ENCODE data around the gene KANSL1L.
"Not testable (repeated sequence)": the region's sequence is repeated elsewhere in the genome, so short reads cannot be mapped to it uniquely, and the experiment has no call there.

KANSL1L gene

DNA sequence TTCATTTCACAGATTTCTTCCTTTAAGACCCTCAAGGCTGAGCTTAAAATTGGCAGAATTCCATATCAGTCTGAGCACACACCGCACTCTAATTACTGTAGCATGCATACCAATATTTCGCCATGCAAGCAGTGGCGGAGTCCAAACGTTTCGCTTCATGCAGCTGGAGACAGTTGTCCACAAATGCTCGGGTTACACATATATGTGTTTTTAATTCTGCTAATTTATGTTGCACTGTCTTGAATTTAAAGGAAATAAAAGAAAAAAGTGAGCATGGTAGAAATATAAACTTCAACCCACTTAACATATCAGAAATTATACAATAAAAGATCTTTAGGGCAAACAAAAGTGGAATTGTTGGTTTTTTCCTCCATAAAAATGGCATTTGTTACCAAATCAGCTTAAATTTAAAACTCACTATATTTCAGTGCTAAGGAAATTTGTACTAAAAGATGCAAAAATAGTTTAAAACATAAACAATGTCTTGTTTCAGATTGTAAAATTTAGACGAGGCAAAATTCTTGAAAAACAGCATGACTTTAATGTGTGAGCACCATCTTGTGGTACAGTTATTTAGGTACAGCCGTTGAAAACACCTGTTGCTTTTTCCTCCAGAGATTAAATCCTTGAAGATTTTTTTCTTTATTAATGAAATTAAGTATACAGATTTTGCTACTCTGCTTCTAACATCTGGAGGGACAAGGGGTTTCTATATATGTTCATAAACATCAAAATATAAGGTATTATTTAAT lies 24.1 kb upstream of the KANSL1L start:
- Histone ChIP-seq H3K4me1 (ENCODE audit: control insufficient read depth, insufficient read depth, low read length) (no peaks in the 10 kb centered on the region), H3K27ac (ENCODE audit: low read depth, low read length) (no peak overlapping the region), H3K4me3 (ENCODE audit: low read depth, low read length) (no peak overlapping the region), H3K36me3 (ENCODE audit: control insufficient read depth, insufficient read depth, low read length) (no peaks in the 10 kb centered on the region), H3K27me3 (ENCODE audit: control insufficient read depth, insufficient read depth, low read length) (no peaks in the 10 kb centered on the region), H3K9me3 (ENCODE audit: control insufficient read depth, insufficient read depth, low read length) (no peaks in the 10 kb centered on the region), H3K9ac (ENCODE audit: low read depth, low read length) (no peak overlapping the region)

DNA sequence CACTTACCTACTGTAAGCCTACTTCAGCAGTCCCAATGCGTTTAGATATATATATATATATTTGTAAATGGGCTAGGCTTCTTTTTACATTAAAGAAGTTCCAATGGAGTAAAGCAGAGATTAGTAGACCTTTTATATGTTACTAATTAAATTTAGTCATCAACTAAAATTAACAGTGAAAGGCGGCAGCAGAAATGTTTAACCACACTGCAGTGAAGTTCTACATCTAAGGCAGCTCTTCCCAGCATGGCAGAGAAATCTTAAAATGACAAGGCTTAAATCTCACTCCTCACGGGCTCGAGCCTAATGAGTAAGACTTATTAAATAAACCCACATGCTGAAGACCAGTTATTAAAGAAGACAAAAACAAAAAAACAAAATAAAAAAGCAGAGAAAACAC lies 19.1 kb upstream of the KANSL1L start:
- Histone ChIP-seq H3K27me3 (ENCODE audit: control insufficient read depth, insufficient read depth, low read length) (no peaks in the 10 kb centered on the region), H3K4me1 (ENCODE audit: control insufficient read depth, insufficient read depth, low read length) (no peaks in the 10 kb centered on the region), H3K4me3 (ENCODE audit: low read depth, low read length) (no peak overlapping the region), H3K9ac (ENCODE audit: low read depth, low read length) (no peak overlapping the region), H3K9me3 (ENCODE audit: control insufficient read depth, insufficient read depth, low read length) (no peaks in the 10 kb centered on the region), H3K36me3 (ENCODE audit: control insufficient read depth, insufficient read depth, low read length) (no peaks in the 10 kb centered on the region), H3K27ac (ENCODE audit: low read depth, low read length) (no peak overlapping the region)

DNA sequence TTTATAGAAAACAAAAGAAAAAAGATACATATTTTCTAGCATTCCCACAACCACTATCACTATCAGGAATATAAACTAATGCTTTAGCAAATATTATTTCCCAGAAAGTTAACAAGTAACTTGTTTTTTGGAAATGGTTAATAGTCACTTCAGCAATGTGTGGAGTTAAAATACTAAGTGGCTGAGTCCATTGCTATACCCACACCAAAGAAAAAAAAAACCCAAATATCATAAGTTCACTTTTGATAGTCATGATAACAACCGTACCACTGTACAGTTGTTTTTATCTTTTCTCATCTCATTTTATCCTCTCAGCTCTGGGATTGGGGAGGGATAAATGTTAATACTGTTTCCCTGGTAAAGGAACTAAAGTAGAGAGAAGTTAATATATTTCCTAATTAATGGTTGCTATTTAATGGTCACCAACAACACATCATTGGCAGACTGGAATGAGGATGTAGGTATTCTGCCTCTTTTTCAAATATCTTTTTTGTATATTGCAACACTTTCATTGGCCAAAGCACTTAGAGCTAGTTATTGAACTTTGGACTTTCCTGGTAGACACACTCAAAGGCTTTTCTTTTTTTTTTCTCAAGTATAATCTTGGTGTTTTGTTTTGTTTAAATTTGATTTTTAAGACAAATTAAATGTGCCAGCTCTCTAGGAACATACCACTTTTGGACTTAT lies 18.4 kb upstream of the KANSL1L start:
- no peaks in the 10 kb centered on the region for H3K4me1 ChIP-seq (ENCODE audit: control insufficient read depth, insufficient read depth, low read length)
- no peaks in the 10 kb centered on the region for H3K36me3 ChIP-seq (ENCODE audit: control insufficient read depth, insufficient read depth, low read length)
- H3K27me3 ChIP-seq (ENCODE audit: control insufficient read depth, insufficient read depth, low read length) = no peaks in the 10 kb centered on the region
- no peak overlapping the region for H3K4me3 ChIP-seq (ENCODE audit: low read depth, low read length)
- no peak overlapping the region for H3K9ac ChIP-seq (ENCODE audit: low read depth, low read length)
- H3K9me3 ChIP-seq (ENCODE audit: control insufficient read depth, insufficient read depth, low read length) = no peaks in the 10 kb centered on the region
- H3K27ac ChIP-seq (ENCODE audit: low read depth, low read length) = no peak overlapping the region

DNA sequence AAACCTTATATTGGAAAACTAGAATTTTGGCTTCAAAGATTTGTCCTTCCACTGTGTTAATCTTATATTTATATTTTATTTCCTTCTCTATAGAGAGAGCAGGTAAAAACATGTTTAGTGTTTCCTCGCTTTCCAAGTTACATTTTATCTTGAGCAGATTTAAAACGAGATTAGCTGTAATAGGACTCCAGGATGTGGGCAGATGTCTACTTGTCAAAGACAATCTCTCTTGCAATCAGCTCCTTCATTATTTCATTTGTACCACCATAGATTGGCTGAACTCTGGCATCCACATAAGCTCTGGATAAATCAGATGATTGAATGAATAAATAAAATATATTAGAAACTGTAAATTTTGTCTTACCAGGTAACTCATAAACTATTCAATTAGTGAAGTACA lies 17.5 kb upstream of the KANSL1L start:
- Histone ChIP-seq H3K4me1 (ENCODE audit: control insufficient read depth, insufficient read depth, low read length) (no peaks in the 10 kb centered on the region), H3K4me3 (ENCODE audit: low read depth, low read length) (no peak overlapping the region), H3K9me3 (ENCODE audit: control insufficient read depth, insufficient read depth, low read length) (peaks cover 4% of the 10 kb centered on the region; the same call in 1 of the 2 replicates), H3K36me3 (ENCODE audit: control insufficient read depth, insufficient read depth, low read length) (no peaks in the 10 kb centered on the region), H3K9ac (ENCODE audit: low read depth, low read length) (no peak overlapping the region), H3K27ac (ENCODE audit: low read depth, low read length) (no peak overlapping the region), H3K27me3 (ENCODE audit: control insufficient read depth, insufficient read depth, low read length) (no peaks in the 10 kb centered on the region)

DNA sequence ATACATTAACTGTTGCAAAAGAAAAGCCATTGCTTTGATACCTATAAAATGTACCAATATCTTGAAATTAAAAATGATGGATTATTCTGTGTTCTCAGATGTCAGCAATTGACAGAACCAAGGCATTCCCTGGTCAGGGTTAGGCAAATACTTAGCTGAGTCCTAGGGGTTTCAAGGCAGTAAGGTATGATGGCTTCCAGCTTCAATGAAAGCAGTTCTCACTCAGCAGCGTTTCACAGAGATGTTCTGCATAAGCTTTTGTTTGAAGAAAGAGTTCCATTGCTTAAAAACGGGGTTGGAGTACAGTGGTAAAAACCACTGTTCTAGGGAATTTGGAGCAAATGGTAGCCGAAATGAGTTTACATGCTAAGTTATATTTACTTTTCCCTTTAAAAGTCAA lies 17.0 kb upstream of the KANSL1L start:
- Histone ChIP-seq H3K9me3 (ENCODE audit: control insufficient read depth, insufficient read depth, low read length) (peaks cover 9% of the 10 kb centered on the region; the same call in 1 of the 2 replicates), H3K36me3 (ENCODE audit: control insufficient read depth, insufficient read depth, low read length) (no peaks in the 10 kb centered on the region), H3K4me3 (ENCODE audit: low read depth, low read length) (no peak overlapping the region), H3K27ac (ENCODE audit: low read depth, low read length) (no peak overlapping the region), H3K9ac (ENCODE audit: low read depth, low read length) (no peak overlapping the region), H3K4me1 (ENCODE audit: control insufficient read depth, insufficient read depth, low read length) (no peaks in the 10 kb centered on the region), H3K27me3 (ENCODE audit: control insufficient read depth, insufficient read depth, low read length) (no peaks in the 10 kb centered on the region)

DNA sequence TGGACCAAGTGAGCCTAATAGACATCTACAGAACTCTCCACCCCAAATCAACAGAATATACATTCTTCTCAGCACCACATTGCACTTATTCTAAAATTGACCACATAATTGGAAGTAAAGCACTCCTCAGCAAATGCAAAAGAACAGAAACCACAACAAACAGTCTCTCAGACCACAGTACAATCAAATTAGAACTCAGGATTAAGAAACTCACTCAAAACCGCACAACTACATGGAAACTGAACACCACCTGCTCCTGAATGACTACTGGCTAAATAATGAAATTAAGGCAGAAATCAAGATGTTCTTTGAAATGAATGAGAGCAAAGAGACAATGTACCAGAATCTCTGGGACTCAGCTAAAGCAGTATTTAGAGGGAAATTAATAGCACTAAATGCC lies 12.7 kb upstream of the KANSL1L start:
- H3K27ac ChIP-seq (ENCODE audit: low read depth, low read length) = not testable (repeated sequence)

DNA sequence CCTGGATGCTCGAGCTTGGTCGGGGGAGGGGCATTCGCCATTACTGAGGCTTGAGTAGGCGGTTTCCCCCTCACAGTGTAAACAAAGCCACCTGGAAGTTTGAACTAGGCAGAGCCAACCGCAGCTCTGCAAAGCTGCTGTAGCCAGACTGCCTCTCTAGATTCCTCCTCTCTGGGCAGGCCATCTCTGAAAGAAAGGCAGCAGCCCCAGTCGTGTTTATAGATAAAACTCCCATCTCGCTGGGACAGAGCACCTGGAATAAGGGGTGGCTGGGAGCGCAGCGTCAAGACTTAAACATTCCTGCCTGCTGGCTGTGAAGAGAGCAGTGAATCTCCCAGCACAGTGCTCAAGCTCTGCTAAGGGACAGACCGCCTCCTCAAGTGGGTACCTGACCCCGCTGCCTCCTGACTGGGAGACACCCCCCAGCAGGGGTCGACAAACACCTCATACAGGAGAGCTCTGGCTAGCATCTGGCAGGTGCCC lies 10.4 kb upstream of the KANSL1L start:
- H3K9ac ChIP-seq (ENCODE audit: low read depth, low read length); H3K4me3 ChIP-seq (ENCODE audit: low read depth, low read length); H3K9me3 ChIP-seq (ENCODE audit: control insufficient read depth, insufficient read depth, low read length); H3K27me3 ChIP-seq (ENCODE audit: control insufficient read depth, insufficient read depth, low read length); H3K36me3 ChIP-seq (ENCODE audit: control insufficient read depth, insufficient read depth, low read length): not testable (repeated sequence)
- peak overlapping the region; percentile 64 for H3K27ac ChIP-seq (ENCODE audit: low read depth, low read length)
- peaks cover 34% of the 10 kb centered on the region for H3K4me1 ChIP-seq (ENCODE audit: control insufficient read depth, insufficient read depth, low read length)

More for the DNA sequence above, 12.7 kb upstream of the KANSL1L start:
- H3K36me3 ChIP-seq (ENCODE audit: control insufficient read depth, insufficient read depth, low read length); H3K9me3 ChIP-seq (ENCODE audit: control insufficient read depth, insufficient read depth, low read length); H3K27me3 ChIP-seq (ENCODE audit: control insufficient read depth, insufficient read depth, low read length); H3K9ac ChIP-seq (ENCODE audit: low read depth, low read length); H3K4me3 ChIP-seq (ENCODE audit: low read depth, low read length): not testable (repeated sequence)
- H3K4me1 ChIP-seq (ENCODE audit: control insufficient read depth, insufficient read depth, low read length) = peaks cover 21% of the 10 kb centered on the region

DNA sequence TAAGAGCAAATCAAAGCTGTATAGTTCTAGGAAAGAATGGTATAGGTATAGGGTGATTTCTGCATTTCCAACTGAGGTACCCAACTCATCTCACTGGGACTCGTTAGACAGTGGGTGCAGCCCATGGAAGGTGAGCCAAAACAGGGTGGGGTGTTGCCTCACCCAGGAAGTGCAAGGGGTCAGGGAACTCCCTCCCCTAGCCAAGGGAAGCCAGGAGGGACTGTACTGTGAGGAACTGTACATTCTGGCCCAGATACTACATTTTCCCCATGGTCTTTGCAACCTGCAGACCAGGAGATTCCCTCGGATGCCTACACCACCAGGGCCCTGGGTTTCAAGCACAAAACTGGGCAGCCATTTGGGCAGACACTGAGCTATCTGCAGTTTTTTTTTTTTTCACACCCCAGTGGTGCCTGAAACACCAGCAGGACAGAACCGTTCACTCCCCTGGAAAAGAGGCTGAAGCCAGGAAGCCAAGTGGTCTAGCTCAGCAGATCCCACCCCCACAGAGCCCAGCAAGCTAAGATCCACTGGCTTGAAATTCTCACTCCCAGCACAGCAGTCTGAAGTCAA lies 9.9 kb upstream of the KANSL1L start:
- H3K36me3 ChIP-seq (ENCODE audit: control insufficient read depth, insufficient read depth, low read length); H3K27me3 ChIP-seq (ENCODE audit: control insufficient read depth, insufficient read depth, low read length); H3K9me3 ChIP-seq (ENCODE audit: control insufficient read depth, insufficient read depth, low read length); H3K9ac ChIP-seq (ENCODE audit: low read depth, low read length); H3K4me3 ChIP-seq (ENCODE audit: low read depth, low read length): not testable (repeated sequence)
- Histone ChIP-seq H3K27ac (ENCODE audit: low read depth, low read length) (peak overlapping the region; percentile 64), H3K4me1 (ENCODE audit: control insufficient read depth, insufficient read depth, low read length) (peaks cover 34% of the 10 kb centered on the region)

DNA sequence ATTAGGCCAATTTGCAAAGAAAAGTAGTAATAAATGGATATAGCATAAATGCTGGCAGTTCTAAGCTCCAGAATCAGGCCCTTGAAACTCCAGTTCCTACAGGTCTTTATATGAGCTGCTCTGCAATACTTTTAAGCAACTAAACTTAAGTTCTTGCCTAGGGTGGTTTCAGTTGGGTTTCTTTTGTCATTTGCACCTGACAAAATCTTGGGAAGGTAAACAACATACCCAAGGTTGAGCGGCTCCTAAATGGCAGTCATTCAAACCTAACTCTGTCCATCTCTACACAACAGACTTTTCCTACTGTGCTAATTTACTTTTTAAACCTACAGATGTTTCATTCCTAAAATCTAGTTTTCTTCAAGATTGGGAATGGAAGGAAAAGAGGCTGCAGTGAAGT lies 9.3 kb upstream of the KANSL1L start:
- peaks cover 34% of the 10 kb centered on the region for H3K4me1 ChIP-seq (ENCODE audit: control insufficient read depth, insufficient read depth, low read length)
- no peaks in the 10 kb centered on the region for H3K36me3 ChIP-seq (ENCODE audit: control insufficient read depth, insufficient read depth, low read length)
- peaks cover 9% of the 10 kb centered on the region; the same call in 1 of the 2 replicates for H3K9me3 ChIP-seq (ENCODE audit: control insufficient read depth, insufficient read depth, low read length)
- no peak overlapping the region for H3K9ac ChIP-seq (ENCODE audit: low read depth, low read length)
- H3K27me3 ChIP-seq (ENCODE audit: control insufficient read depth, insufficient read depth, low read length) = no peaks in the 10 kb centered on the region
- H3K27ac ChIP-seq (ENCODE audit: low read depth, low read length) = no peak overlapping the region
- no peak overlapping the region for H3K4me3 ChIP-seq (ENCODE audit: low read depth, low read length)

DNA sequence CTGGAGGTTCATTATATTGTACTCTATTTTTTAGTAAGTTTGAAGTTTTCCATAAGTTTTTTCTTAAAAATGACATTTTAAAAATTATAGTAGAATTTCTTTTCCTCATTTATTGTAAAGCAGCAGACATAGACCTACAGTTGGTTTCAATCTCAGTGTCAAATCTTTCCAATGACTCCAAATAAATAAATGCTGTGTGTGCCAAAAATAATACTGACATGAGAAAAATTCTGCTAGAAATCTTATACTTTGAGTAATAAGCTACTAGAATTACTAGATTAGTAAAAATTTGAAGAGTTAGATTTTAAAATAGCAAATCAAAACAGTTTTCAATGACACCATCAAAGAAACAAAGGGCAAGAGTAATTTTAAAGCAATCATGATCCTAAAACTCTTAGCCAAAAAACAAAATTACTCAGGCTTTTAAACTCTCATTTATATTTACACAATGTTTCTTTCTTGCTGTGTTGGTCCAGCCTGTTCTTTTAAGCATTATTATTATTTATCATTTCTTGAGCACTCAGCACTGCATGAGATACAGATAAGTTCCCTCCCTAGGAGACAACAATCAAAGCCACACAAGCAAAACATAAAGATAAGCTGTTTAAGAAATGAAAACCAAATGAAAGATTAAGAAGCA lies 8.3 kb upstream of the KANSL1L start:
- Histone ChIP-seq H3K27ac (ENCODE audit: low read depth, low read length) (no peak overlapping the region), H3K4me3 (ENCODE audit: low read depth, low read length) (no peak overlapping the region), H3K27me3 (ENCODE audit: control insufficient read depth, insufficient read depth, low read length) (no peaks in the 10 kb centered on the region), H3K4me1 (ENCODE audit: control insufficient read depth, insufficient read depth, low read length) (peaks cover 34% of the 10 kb centered on the region), H3K9ac (ENCODE audit: low read depth, low read length) (no peak overlapping the region), H3K9me3 (ENCODE audit: control insufficient read depth, insufficient read depth, low read length) (peaks cover 9% of the 10 kb centered on the region; the same call in 1 of the 2 replicates), H3K36me3 (ENCODE audit: control insufficient read depth, insufficient read depth, low read length) (no peaks in the 10 kb centered on the region)

DNA sequence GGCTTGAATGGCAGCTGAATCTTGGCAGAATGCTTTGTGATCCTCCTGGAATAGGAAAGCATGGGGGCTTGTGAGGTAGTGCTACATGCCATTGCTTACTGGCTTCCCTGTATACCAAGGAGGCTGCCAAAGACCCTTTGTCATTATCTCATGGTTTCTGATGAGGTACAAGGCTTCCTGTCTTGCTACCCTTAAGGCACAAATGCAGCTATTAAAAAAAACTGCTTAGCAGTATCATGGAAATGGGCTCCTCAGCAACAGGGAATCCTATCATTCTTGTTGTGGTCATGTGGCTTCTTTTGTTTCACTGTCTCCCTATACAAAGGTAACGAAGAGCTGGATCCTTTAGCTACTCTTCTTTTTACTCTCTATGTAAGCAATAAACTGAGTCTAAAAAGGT lies 6.6 kb upstream of the KANSL1L start:
- Histone ChIP-seq H3K27ac (ENCODE audit: low read depth, low read length) (peak overlapping the region; percentile 82), H3K4me3 (ENCODE audit: low read depth, low read length) (no peak overlapping the region), H3K9me3 (ENCODE audit: control insufficient read depth, insufficient read depth, low read length) (no peaks in the 10 kb centered on the region), H3K4me1 (ENCODE audit: control insufficient read depth, insufficient read depth, low read length) (peaks cover 36% of the 10 kb centered on the region), H3K9ac (ENCODE audit: low read depth, low read length) (peak overlapping the region; percentile 6; the same call in 1 of the 2 replicates), H3K27me3 (ENCODE audit: control insufficient read depth, insufficient read depth, low read length) (no peaks in the 10 kb centered on the region), H3K36me3 (ENCODE audit: control insufficient read depth, insufficient read depth, low read length) (no peaks in the 10 kb centered on the region)

All from HUES48 (cell line).